Measurements from ENCODE around the gene ARID5A.

DNA sequence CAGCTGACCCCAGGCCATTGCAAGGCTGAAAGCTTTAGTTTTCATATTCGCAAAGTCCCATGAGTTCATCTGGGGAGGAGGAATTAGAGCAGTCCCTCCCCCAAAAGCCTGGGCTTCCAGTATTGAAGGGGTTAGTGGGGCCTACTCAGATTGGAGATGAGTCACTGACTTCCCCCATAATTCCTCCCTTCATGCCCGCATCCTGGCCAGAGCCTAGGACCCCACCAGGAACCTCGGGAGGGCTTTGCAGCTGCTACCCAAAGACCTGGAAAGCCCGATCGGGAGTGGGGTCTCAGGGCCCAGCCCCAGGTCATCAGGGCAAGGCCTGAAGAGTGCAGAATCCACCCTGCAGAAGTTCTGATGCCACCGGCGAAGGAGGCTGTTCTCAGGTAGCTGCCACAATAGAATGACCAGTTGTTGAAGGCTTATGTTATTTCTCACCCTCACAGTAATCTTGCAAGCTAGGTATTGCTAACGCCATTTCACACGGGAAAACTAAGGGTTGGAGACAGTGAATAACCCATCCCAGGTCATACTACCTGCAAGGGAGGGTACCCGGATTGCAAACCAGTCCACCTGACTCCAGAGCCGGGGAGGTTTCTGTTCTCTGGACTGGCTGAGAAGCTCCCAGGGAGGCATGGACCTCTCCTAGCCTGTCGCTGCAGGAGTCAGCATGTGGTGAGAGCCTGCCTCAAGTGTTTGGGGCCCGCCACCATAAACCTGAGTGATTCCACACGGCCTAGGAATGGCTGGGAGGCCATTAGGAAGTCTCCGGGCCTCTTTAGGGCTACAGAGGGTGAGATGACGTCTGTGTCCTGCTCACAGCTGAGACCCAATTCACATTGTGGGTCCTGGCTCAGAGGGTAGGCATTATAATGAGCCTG lies 5.8 kb upstream of the ARID5A start:
- TF ChIP-seq POLR2A (IDR thresholded peaks at IDR 0.05; ENCODE audit: low read depth, low read length) (no peak), TAF1 (IDR thresholded peaks at IDR 0.05; ENCODE audit: low read depth, low read length) (no peak)
